A673 (cell line): ENCODE results near the gene RAD50.

Experiments
- EZH2 ChIP-seq: fragments of 200-600 bp; sonication (generic); IDR thresholded peaks from 2 replicates; pipeline ENCODE4 v1.6.1; 2017; ENCODE audit warnings: borderline replicate concordance, low read depth, mild to moderate bottlenecking, mixed read lengths, antibody characterized with exemption, low read length; ENCODE audit not compliant: poor library complexity, severe bottlenecking
- TF ChIP-seq, protein P1 (sequence below): fragments of 300-800, 200-600 bp; sonication (generic); conservative IDR thresholded peaks from 2 replicates; pipeline ENCODE4 v1.5.1; 2017; ENCODE audit warnings: low read depth, mild to moderate bottlenecking, antibody characterized with exemption, low read length, moderate library complexity, mixed read lengths

DNA sequence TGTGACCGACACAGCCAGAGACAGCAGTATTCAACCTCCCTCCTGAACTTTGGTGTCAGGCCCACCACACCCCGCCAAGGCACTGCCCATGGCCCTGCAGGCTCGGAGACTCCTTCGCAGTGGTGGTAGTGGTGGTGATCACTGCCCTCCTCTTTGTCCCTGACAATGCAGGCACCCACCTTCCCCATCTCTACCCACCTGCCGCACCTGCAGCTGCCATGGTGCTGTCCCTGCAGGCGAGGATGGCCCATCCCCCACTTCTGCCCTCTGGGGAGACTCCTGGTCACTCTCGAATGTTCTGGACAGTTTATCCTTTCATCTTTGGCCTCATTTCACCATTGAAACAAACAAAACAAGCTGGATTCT is 112.7 kb downstream of the RAD50 start:
- TF ChIP-seq, protein P1, sequence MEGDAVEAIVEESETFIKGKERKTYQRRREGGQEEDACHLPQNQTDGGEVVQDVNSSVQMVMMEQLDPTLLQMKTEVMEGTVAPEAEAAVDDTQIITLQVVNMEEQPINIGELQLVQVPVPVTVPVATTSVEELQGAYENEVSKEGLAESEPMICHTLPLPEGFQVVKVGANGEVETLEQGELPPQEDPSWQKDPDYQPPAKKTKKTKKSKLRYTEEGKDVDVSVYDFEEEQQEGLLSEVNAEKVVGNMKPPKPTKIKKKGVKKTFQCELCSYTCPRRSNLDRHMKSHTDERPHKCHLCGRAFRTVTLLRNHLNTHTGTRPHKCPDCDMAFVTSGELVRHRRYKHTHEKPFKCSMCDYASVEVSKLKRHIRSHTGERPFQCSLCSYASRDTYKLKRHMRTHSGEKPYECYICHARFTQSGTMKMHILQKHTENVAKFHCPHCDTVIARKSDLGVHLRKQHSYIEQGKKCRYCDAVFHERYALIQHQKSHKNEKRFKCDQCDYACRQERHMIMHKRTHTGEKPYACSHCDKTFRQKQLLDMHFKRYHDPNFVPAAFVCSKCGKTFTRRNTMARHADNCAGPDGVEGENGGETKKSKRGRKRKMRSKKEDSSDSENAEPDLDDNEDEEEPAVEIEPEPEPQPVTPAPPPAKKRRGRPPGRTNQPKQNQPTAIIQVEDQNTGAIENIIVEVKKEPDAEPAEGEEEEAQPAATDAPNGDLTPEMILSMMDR, result no peak
- no peak for TF ChIP-seq EZH2
